H1 (cell line): ENCODE data around the gene ALG9. TPM values are rescaled to one million over a fixed set of nuclear protein-coding genes. Genes with fewer than 3 reads are reported as not detected.

Source experiments
- GTF2F1 ChIP-seq: IDR thresholded peaks from 2 replicates; pipeline ENCODE4 v1.6.1; 2012; ENCODE audit warnings: low read depth, low read length, improper control_type of control experiment, borderline replicate concordance
- RAD21 ChIP-seq, 2 experiments: IDR thresholded peaks in 1 of 2; conservative IDR thresholded peaks in 1 of 2; 2 replicates each; pipeline ENCODE4 v1.6.1; 2011; ENCODE audit warnings: low read depth in 2 of 2, low read length in 2 of 2, improper control_type of control experiment in 1 of 2, inconsistent platforms in 1 of 2, mild to moderate bottlenecking in 1 of 2, moderate library complexity in 1 of 2
- USF2 ChIP-seq: IDR thresholded peaks from 2 replicates; pipeline ENCODE4 v1.6.1; 2011; ENCODE audit warnings: low read length, improper control_type of control experiment
- polyA plus RNA-seq, 7 experiments: library from polyadenylated mRNA; depleted of rRNA in 3 of 7; stranded (reverse) in 5 of 7; unstranded in 2 of 7; fragments of >200 nt in 5 of 7; fragments of 200-250 nt in 2 of 7; gene quantifications; 1 replicate in 5 of 7; 2 replicates in 1 of 7; 4 replicates in 1 of 7; pipeline versions ENCODE4 v1.2.1 to v1.2.3, GENCODE V29; 2011 to 2013; ENCODE audit warnings: missing spikeins in 2 of 7, mixed read lengths in 2 of 7
- total RNA-seq: library from RNA; stranded (reverse); fragmentation: NEBNext Ultra II Directional; extraction: Animal tissue kit (Norgen Biotek cat#: 25700); gene quantifications from 2 replicates; pipeline ENCODE4 v1.2.1, GENCODE V29; 2021

ALG9 gene
- total and polyA plus RNA-seq, 2 of the 8 experiments (the other 6 are each of a cell fraction or from before 2014, with no cell fraction given): 23.5 to 24.5 TPM

GRCh38 chr11:111737444-111738210, 133.8 kb downstream of the ALG9 start (continued):
- TF ChIP-seq USF2 (no peak), RAD21 (IDR thresholded peaks at IDR 0.05 in 1 of 2, conservative IDR thresholded peaks at IDR 0.05 in 1 of 2; ENCODE audit: low read depth in 2 of 2, low read length in 2 of 2) (no peak), GTF2F1 (no peak)
